SK-N-MC (cell line): ENCODE data around the gene DDX51.
"Not testable (repeated sequence)": the region's sequence is repeated elsewhere in the genome, so short reads cannot be mapped to it uniquely, and the experiment has no call there.

ENCODE experiments used
- DNase-seq: peaks from one replicate; pipeline ENCODE4 v3.0.0-alpha.2; 2011; ENCODE audit warnings: low read depth, low spot score
- H3K27ac ChIP-seq: fragments of 200-600 bp; sonication (generic); 2 replicates; pipeline ENCODE4 v1.5.1; 2016; ENCODE audit warnings: mixed run types
- H3K36me3 ChIP-seq: fragments of 200-600 bp; sonication (generic); 2 replicates; pipeline ENCODE4 v1.6.1; 2017; ENCODE audit warnings: antibody characterized with exemption, low read length, mixed read lengths; ENCODE audit not compliant: insufficient read depth
- H3K4me3 ChIP-seq: fragments of 200-600 bp; sonication (generic); 2 replicates; pipeline ENCODE4 v1.5.1; 2016
- H3K9ac ChIP-seq: fragments of 200-600 bp; sonication (generic); 2 replicates; pipeline ENCODE4 v1.8.0; 2017; ENCODE audit warnings: mixed run types, mixed read lengths; ENCODE audit not compliant: insufficient read length
- H3K9me3 ChIP-seq: fragments of 200-600 bp; sonication (generic); 2 replicates; pipeline ENCODE4 v1.6.1; 2017; ENCODE audit warnings: low read depth, mild to moderate bottlenecking, antibody characterized with exemption, low read length, moderate library complexity, mixed read lengths
- EZH2 ChIP-seq: fragments of 200-600 bp; sonication (generic); IDR thresholded peaks from one replicate; pipeline ENCODE4 v1.6.1; 2017; ENCODE audit warnings: antibody characterized with exemption
- FOXP2 ChIP-seq: optimal IDR thresholded peaks from 2 replicates; pipeline ENCODE3; 2011; ENCODE audit warnings: mild to moderate bottlenecking, moderate library complexity; ENCODE audit not compliant: insufficient read depth; ENCODE audit errors: extremely low read length, control extremely low read depth
- POLR2AphosphoS5 ChIP-seq: IDR thresholded peaks from 2 replicates; pipeline ENCODE4 v1.6.1; 2012; ENCODE audit warnings: mild to moderate bottlenecking, low read depth, low read length, borderline replicate concordance

The DDX51 gene

GRCh38 chr12:132140918-132141841 lies 2.9 kb downstream of the DDX51 start:
- Histone ChIP-seq H3K9ac (no peak overlapping the region), H3K9me3 (no peaks in the 10 kb centered on the region), H3K4me3 (no peak overlapping the region), H3K27ac (no peak overlapping the region), H3K36me3 (peaks cover 38% of the 10 kb centered on the region; the same call in 1 of the 2 replicates)
- DNase-seq = no peak
- TF ChIP-seq EZH2 (no peak), FOXP2 (no peak), POLR2AphosphoS5 (no peak)

GRCh38 chr12:132140501-132140900 lies 3.6 kb downstream of the DDX51 start:
- H3K4me3 ChIP-seq = no peak overlapping the region
- no peak overlapping the region for H3K9ac ChIP-seq
- no peaks in the 10 kb centered on the region for H3K9me3 ChIP-seq
- peaks cover 38% of the 10 kb centered on the region; the same call in 1 of the 2 replicates for H3K36me3 ChIP-seq
- H3K27ac ChIP-seq = no peak overlapping the region
- TF ChIP-seq POLR2AphosphoS5 = no peak
- no peak for TF ChIP-seq FOXP2
- no peak for TF ChIP-seq EZH2
- DNase-seq = no peak

DNA sequence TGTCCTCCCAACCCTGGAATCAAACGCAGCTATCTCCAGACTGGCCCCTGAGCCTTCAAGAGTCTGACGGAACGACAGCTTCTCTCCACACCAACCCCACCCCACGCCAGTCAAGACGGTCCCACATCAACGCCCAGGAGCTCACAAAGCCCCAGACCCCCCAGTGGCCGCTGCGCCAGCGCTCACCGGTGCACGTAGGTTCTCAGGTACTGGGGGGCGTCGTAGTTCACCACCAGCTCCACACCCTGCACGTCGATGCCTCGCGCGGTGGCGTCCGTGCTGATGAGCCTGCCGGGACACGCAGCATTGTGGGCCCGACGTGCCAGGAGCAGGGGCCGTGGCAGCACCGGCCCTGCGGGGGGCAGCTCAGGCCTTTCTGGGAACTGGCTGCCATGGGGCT lies 4.2 kb downstream of the DDX51 start:
- no peaks in the 10 kb centered on the region for H3K9me3 ChIP-seq
- no peak overlapping the region for H3K4me3 ChIP-seq
- no peak overlapping the region for H3K9ac ChIP-seq
- TF ChIP-seq EZH2 (no peak), POLR2AphosphoS5 (no peak), FOXP2 (no peak)
- DNase-seq = no peak
- H3K27ac ChIP-seq = no peak overlapping the region
- peaks cover 38% of the 10 kb centered on the region; the same call in 1 of the 2 replicates for H3K36me3 ChIP-seq

GRCh38 chr12:132138941-132139871 lies 4.9 kb downstream of the DDX51 start:
- Histone ChIP-seq H3K9me3 (no peaks in the 10 kb centered on the region), H3K9ac (no peak overlapping the region), H3K36me3 (peaks cover 38% of the 10 kb centered on the region; the same call in 1 of the 2 replicates), H3K27ac (no peak overlapping the region), H3K4me3 (no peak overlapping the region)
- TF ChIP-seq POLR2AphosphoS5 = no peak
- TF ChIP-seq EZH2 = no peak
- no peak for TF ChIP-seq FOXP2
- no peak for DNase-seq

DNA sequence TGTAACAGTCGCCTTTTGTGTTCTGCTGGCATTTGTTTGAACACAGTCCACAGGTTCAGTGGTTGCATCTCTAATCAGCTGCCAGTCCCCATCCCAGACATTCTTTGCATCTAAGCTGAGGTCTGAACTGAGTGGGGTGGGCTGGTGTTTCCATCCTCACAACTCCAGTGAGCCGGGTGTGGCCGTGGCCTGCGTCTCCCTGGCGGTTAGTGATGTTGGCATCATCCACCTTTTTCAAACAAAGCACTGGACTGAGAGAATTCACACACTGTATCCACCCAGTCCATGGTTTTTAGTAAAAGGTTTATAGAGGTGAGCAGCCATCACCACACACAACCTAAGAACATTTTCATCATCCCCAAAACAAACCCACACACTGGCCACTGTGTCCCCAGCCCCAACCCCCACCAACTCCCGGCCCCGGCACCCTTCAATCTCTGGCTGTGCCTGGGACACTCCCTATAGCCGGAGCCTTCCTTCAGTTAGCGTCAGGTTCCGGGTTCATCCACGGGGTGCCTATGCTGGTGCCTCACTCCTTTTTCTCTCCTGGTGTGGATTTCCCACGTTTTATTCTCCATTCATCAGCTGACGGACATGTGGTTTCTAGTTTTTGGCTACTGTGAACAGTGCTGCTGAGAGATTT lies 6.5 kb downstream of the DDX51 start:
- peaks cover 38% of the 10 kb centered on the region; the same call in 1 of the 2 replicates for H3K36me3 ChIP-seq
- H3K27ac ChIP-seq = no peak overlapping the region
- no peak overlapping the region for H3K9ac ChIP-seq
- no peak for TF ChIP-seq EZH2
- TF ChIP-seq FOXP2 = no peak
- no peak for TF ChIP-seq POLR2AphosphoS5
- DNase-seq = no peak
- no peak overlapping the region for H3K4me3 ChIP-seq
- no peaks in the 10 kb centered on the region for H3K9me3 ChIP-seq

DNA sequence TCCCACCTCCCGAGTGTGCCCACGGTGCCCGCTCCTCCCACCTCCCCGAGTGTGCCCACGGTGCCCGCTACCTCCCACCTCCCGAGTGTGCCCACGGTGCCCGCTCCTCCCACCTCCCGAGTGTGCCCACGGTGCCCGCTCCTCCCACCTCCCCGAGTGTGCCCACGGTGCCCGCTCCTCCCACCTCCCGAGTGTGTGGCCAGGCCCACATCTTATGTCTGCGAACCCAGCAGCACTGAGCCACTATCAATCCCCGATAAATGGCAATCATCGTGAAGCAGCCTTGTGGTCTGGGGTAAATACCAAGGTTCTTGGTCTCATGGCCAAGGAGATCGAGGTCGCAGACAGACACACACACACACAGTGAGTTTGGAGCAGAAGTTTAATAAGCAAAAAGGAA lies 7.9 kb downstream of the DDX51 start:
- not testable (repeated sequence) for DNase-seq, H3K4me3 ChIP-seq, H3K9ac ChIP-seq, H3K27ac ChIP-seq, H3K9me3 ChIP-seq
- H3K36me3 ChIP-seq = peaks cover 24% of the 10 kb centered on the region; the same call in 1 of the 2 replicates

GRCh38 chr12:132134653-132135183 lies 9.4 kb downstream of the DDX51 start:
- not testable (repeated sequence) for H3K27ac ChIP-seq, H3K36me3 ChIP-seq, H3K9ac ChIP-seq, H3K4me3 ChIP-seq, H3K9me3 ChIP-seq, DNase-seq
